Natural killer cell (primary cell): ENCODE measurements around the gene ARMH4. TPM values are rescaled to one million over a fixed set of nuclear protein-coding genes. Genes with fewer than 3 reads are reported as not detected.

Experiments used
- ATAC-seq, 3 donors: fragments of 150-1000 bp in 2 of 3; fragments of 200-7000 bp in 1 of 3; cut with Tn5 transposase; 1 replicate in 1 of 3; 2 replicates in 2 of 3; pipeline ENCODE4 v1.10.0; 2021; ENCODE audit warnings: mild to moderate bottlenecking in 2 of 3, moderate library complexity in 2 of 3
- DNase-seq, 2 donors: peaks; one replicate each; pipeline versions ENCODE4 v3.0.0 to v3.0.0-alpha.2; 2013 to 2021; ENCODE audit warnings: mixed read lengths in 1 of 2
- H3K27ac ChIP-seq: one replicate; pipeline ENCODE4 v1.5.1; 2013; ENCODE audit warnings: mild to moderate bottlenecking, low read length
- H3K27me3 ChIP-seq: one replicate; pipeline ENCODE4 v1.6.1; 2013; ENCODE audit warnings: low read length; ENCODE audit not compliant: control insufficient read depth, insufficient read depth
- H3K36me3 ChIP-seq: one replicate; pipeline ENCODE4 v1.6.1; 2013; ENCODE audit warnings: low read length; ENCODE audit not compliant: control insufficient read depth, insufficient read depth
- H3K4me1 ChIP-seq: one replicate; pipeline ENCODE4 v1.6.1; 2013; ENCODE audit warnings: low read length; ENCODE audit not compliant: control insufficient read depth, insufficient read depth
- H3K4me3 ChIP-seq: one replicate; pipeline ENCODE4 v1.5.1; 2013; ENCODE audit warnings: low read length
- H3K9me3 ChIP-seq: one replicate; pipeline ENCODE4 v1.6.1; 2013; ENCODE audit warnings: low read length; ENCODE audit not compliant: control insufficient read depth, insufficient read depth
- H3K27ac Mint-ChIP-seq, 2 donors: one replicate each; pipeline ENCODE4 v1.8.0; 2022; ENCODE audit warnings: mild to moderate bottlenecking in 2 of 2, mixed read lengths in 2 of 2, moderate library complexity in 1 of 2
- H3K27me3 Mint-ChIP-seq, 2 donors: one replicate each; pipeline ENCODE4 v1.8.0; 2022; ENCODE audit warnings: low read depth in 2 of 2, mixed read lengths in 2 of 2
- H3K36me3 Mint-ChIP-seq: one replicate; pipeline ENCODE4 v1.8.0; 2022; ENCODE audit warnings: mixed read lengths
- H3K4me1 Mint-ChIP-seq, 2 donors: one replicate each; pipeline ENCODE4 v1.8.0; 2022; ENCODE audit warnings: mixed read lengths in 2 of 2
- H3K4me3 Mint-ChIP-seq: one replicate; pipeline ENCODE4 v1.8.0; 2022; ENCODE audit warnings: mild to moderate bottlenecking, moderate library complexity, mixed read lengths
- H3K9me3 Mint-ChIP-seq, 2 donors: one replicate each; pipeline ENCODE4 v1.8.0; 2022; ENCODE audit warnings: mixed read lengths in 2 of 2
- CTCF ChIP-seq: fragments of 200-600 bp; IDR thresholded peaks from one replicate; pipeline ENCODE4 v1.8.0; 2022; ENCODE audit warnings: antibody characterized with exemption
- WGBS: methylation state at CpG from one replicate; pipeline ENCODE4 v1.1.7; 2013; ENCODE audit warnings: missing lambda C conversion rate; ENCODE audit not compliant: insufficient coverage; 5-methylcytosine and 5-hydroxymethylcytosine counted together
- intact Hi-C: fragments of 100-400 bp; cut with micrococcal nuclease; formaldehyde crosslinking; loops from one replicate; pipeline ENCODE4 v1.14.2; 2022
- total RNA-seq, 4 donors: library from RNA; stranded (reverse); fragments of 120-200 nt in 1 of 4; gene quantifications; one replicate each; pipeline versions ENCODE4 v1.2.3 to v1.2.4, GENCODE V29; 2013 to 2022

The ARMH4 gene
- total RNA-seq, 3 donors from 2014 or later (not counting 1 experiment from before 2014, with no cell fraction given): 0.32 TPM; not detected in 2

GRCh38 chr14:57999471-57999870 lies 152.5 kb downstream of the ARMH4 start:
- H3K4me3 Mint-ChIP-seq: no peak overlapping the region
- Histone ChIP-seq H3K4me1 (no peaks in the 10 kb centered on the region), H3K27me3 (no peaks in the 10 kb centered on the region), H3K27ac (no peak overlapping the region), H3K9me3 (no peaks in the 10 kb centered on the region), H3K36me3 (no peaks in the 10 kb centered on the region), H3K4me3 (no peak overlapping the region)
- DNase-seq: no peak
- H3K27me3 Mint-ChIP-seq: no peaks in the 10 kb centered on the region
- H3K27ac Mint-ChIP-seq: no peak overlapping the region
- no peaks in the 10 kb centered on the region for H3K36me3 Mint-ChIP-seq
- peaks cover 0 to 4% of the 10 kb centered on the region in 2 donors for H3K9me3 Mint-ChIP-seq
- ATAC-seq: no peak
- WGBS: 88% methylated on average over 2 of the region's 2 CpGs
- TF ChIP-seq CTCF: no peak
- H3K4me1 Mint-ChIP-seq: no peaks in the 10 kb centered on the region
- intact Hi-C loops: no loop called here

DNA sequence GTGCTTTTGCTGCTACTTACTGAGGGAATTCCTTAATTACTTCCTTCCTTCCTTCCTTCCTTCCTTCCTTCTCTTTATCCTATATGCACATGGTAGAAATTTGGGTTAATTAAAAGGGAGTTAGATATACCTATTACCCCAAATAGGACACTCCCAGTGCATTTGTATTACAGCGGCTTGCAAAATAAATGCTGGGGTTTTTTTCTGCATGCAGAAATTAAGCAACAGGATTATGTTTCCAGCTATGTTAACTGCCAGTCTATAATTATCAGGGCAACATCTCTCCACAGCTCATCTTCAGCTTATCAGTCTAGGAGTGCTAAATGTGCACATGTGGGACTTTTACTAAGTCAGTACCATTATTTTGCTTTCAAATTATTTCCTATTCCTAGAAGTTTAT lies 153.2 kb downstream of the ARMH4 start:
- H3K4me1 Mint-ChIP-seq: no peaks in the 10 kb centered on the region
- no peak overlapping the region for H3K27ac ChIP-seq
- H3K36me3 ChIP-seq: no peaks in the 10 kb centered on the region
- H3K27me3 ChIP-seq: no peaks in the 10 kb centered on the region
- intact Hi-C loops: no loop called here
- no peak overlapping the region for H3K4me3 ChIP-seq
- ATAC-seq (no peak), DNase-seq (no peak)
- WGBS: 92% methylated on average over 1 of the region's 1 CpG
- peaks cover 0 to 4% of the 10 kb centered on the region in 2 donors for H3K9me3 Mint-ChIP-seq
- no peaks in the 10 kb centered on the region for H3K4me1 ChIP-seq
- H3K27ac Mint-ChIP-seq: no peak overlapping the region
- no peaks in the 10 kb centered on the region for H3K36me3 Mint-ChIP-seq
- no peak overlapping the region for H3K4me3 Mint-ChIP-seq
- no peaks in the 10 kb centered on the region for H3K27me3 Mint-ChIP-seq
- no peak for TF ChIP-seq CTCF
- no peaks in the 10 kb centered on the region for H3K9me3 ChIP-seq

DNA sequence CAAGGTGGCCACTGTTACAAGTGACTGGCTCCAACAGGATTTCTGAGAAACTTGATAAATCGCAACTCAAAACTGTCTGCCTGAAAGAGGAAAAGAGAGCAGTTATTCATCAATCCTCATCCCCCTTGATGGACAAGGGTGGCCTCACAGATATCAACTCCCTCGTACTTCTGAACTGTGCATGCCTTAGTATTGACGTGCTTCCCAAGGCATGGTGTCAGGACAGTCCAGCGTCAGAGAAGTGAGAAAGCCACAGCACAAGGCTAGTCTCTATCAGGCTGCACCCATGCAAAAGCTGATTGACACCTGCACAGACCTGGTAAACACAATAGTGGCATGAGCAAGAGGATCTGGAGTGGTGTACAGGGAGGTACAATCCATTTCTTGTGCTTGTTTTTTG lies 160.7 kb downstream of the ARMH4 start:
- H3K4me3 Mint-ChIP-seq: no peak overlapping the region
- ATAC-seq (no peak), DNase-seq (no peak)
- H3K9me3 Mint-ChIP-seq: peaks cover 0 to 5% of the 10 kb centered on the region in 2 donors
- Histone ChIP-seq H3K36me3 (no peaks in the 10 kb centered on the region), H3K4me1 (no peaks in the 10 kb centered on the region), H3K27me3 (no peaks in the 10 kb centered on the region), H3K4me3 (no peak overlapping the region), H3K9me3 (no peaks in the 10 kb centered on the region), H3K27ac (no peak overlapping the region)
- no peak overlapping the region for H3K27ac Mint-ChIP-seq
- no peak for TF ChIP-seq CTCF
- intact Hi-C loops: no loop called here
- H3K27me3 Mint-ChIP-seq: peaks cover 0 to 7% of the 10 kb centered on the region in 2 donors
- no peaks in the 10 kb centered on the region for H3K4me1 Mint-ChIP-seq
- H3K36me3 Mint-ChIP-seq: no peaks in the 10 kb centered on the region
- 85% methylated on average over 4 of the region's 4 CpGs for WGBS

GRCh38 chr14:57988445-57988844 lies 163.6 kb downstream of the ARMH4 start:
- 87% methylated on average over 5 of the region's 5 CpGs for WGBS
- Histone ChIP-seq H3K27ac (no peak overlapping the region), H3K9me3 (no peaks in the 10 kb centered on the region), H3K4me3 (no peak overlapping the region), H3K36me3 (no peaks in the 10 kb centered on the region), H3K4me1 (no peaks in the 10 kb centered on the region), H3K27me3 (no peaks in the 10 kb centered on the region)
- intact Hi-C loops: no loop called here
- TF ChIP-seq CTCF: no peak
- no peak overlapping the region for H3K4me3 Mint-ChIP-seq
- no peaks in the 10 kb centered on the region for H3K36me3 Mint-ChIP-seq
- DNase-seq: no peak
- no peak for ATAC-seq
- H3K9me3 Mint-ChIP-seq: peaks cover 0 to 5% of the 10 kb centered on the region in 2 donors
- no peaks in the 10 kb centered on the region for H3K4me1 Mint-ChIP-seq
- H3K27ac Mint-ChIP-seq: no peak overlapping the region
- peaks cover 0 to 7% of the 10 kb centered on the region in 2 donors for H3K27me3 Mint-ChIP-seq
